Brain microvascular endothelial cell (primary cell): ENCODE measurements around the gene ARL9.
"Not testable (repeated sequence)": the region's sequence is repeated elsewhere in the genome, so short reads cannot be mapped to it uniquely, and the experiment has no call there.

Experiments
- DNase-seq: peaks from one replicate; pipeline ENCODE4 v3.0.0-alpha.2; 2020
- H3K27ac ChIP-seq: fragments of 250-450 bp; sonication (Bioruptor Pico); 2 replicates; pipeline ENCODE4 v1.5.1; 2020; ENCODE audit warnings: mild to moderate bottlenecking, moderate library complexity
- H3K27me3 ChIP-seq: fragments of 250-450 bp; sonication (Bioruptor Pico); replicated peaks from 2 replicates; pipeline ENCODE4 v1.5.1; 2020; ENCODE audit warnings: mild to moderate bottlenecking
- H3K36me3 ChIP-seq: fragments of 250-450 bp; sonication (Bioruptor Pico); replicated peaks from 2 replicates; pipeline ENCODE4 v1.5.1; 2020; ENCODE audit warnings: mild to moderate bottlenecking
- H3K4me3 ChIP-seq: 2 replicates; pipeline ENCODE4 v1.5.1; 2011; ENCODE audit warnings: low read depth, mild to moderate bottlenecking, control low read depth, low read length, moderate library complexity
- CTCF ChIP-seq: IDR thresholded peaks from 2 replicates; pipeline ENCODE4 v1.5.1; 2011; ENCODE audit warnings: low read depth, mild to moderate bottlenecking, moderate library complexity, low read length, control low read depth, inconsistent platforms; ENCODE audit errors: missing control alignments
- in situ Hi-C: cut with HindIII; loops from 2 replicates; pipeline ENCODE4 v1.10.0; 2017; ENCODE audit warnings: low sequenced_read_pairs, low pct_ligation_motif_present

ARL9 gene

GRCh38 chr4:56465599-56466295 is 39.8 kb upstream of the ARL9 start:
- Histone ChIP-seq H3K27me3 (no peaks in the 10 kb centered on the region), H3K4me3 (peak overlapping the region; percentile 89), H3K36me3 (peaks cover 16% of the 10 kb centered on the region), H3K27ac (peak overlapping the region; percentile 42)
- no peak for DNase-seq
- in situ Hi-C loops, result no loop called here
- TF ChIP-seq CTCF, result no peak

GRCh38 chr4:56466296-56466761 is 39.3 kb upstream of the ARL9 start:
- DNase-seq, result peak; percentile 67
- Histone ChIP-seq H3K36me3 (peaks cover 14% of the 10 kb centered on the region), H3K27ac (peak overlapping the region; percentile 89), H3K4me3 (peak overlapping the region; percentile 89)
- in situ Hi-C loops, H3K27me3 ChIP-seq: not testable (repeated sequence)

- Histone ChIP-seq H3K27me3 (no peaks in the 10 kb centered on the region), H3K27ac (peak overlapping the region; percentile 89), H3K36me3 (peaks cover 15% of the 10 kb centered on the region), H3K4me3 (peak overlapping the region; percentile 89)
- in situ Hi-C loops, result no loop called here
- no peak for TF ChIP-seq CTCF
- DNase-seq, result no peak
Observed at GRCh38 chr4:56466910-56467283, 38.7 kb upstream of the ARL9 start.

- H3K27me3 ChIP-seq, result no peaks in the 10 kb centered on the region
- TF ChIP-seq CTCF, result no peak
Observed at GRCh38 chr4:56467284-56468096, 38.1 kb upstream of the ARL9 start, which contains the start of gene SRP72. Gene SRP72, plus strand, starts transcription at chr4:56467617. Its CDS starts 19 bp downstream, at chr4:56467636.

GRCh38 chr4:56468097-56468422 is 37.5 kb upstream of the ARL9 start:
- in situ Hi-C loops, result no loop called here
- Histone ChIP-seq H3K27ac (peak overlapping the region; percentile 89), H3K4me3 (peak overlapping the region; percentile 89), H3K27me3 (no peaks in the 10 kb centered on the region), H3K36me3 (peaks cover 16% of the 10 kb centered on the region)
- DNase-seq, result peak; percentile 32
- TF ChIP-seq CTCF, result no peak

More at GRCh38 chr4:56467284-56468096, 38.1 kb upstream of the ARL9 start, which contains the start of gene SRP72:
- Histone ChIP-seq H3K4me3 (peak within 1 kb of the TSS; percentile 89), H3K27ac (peak within 1 kb of the TSS; percentile 89), H3K36me3 (peaks cover 13% of the 10 kb centered on the region)
- DNase-seq, result peak; percentile 89
- in situ Hi-C loops, result no loop called here

- Histone ChIP-seq H3K36me3 (peaks cover 31% of the 10 kb centered on the region), H3K4me3 (no peak overlapping the region), H3K27me3 (no peaks in the 10 kb centered on the region), H3K27ac (no peak overlapping the region)
- TF ChIP-seq CTCF, result no peak
- no peak for DNase-seq
- in situ Hi-C loops, result no loop called here
Observed at GRCh38 chr4:56469489-56470210, 35.9 kb upstream of the ARL9 start.
